Psoas muscle (tissue), 8 donors: ENCODE results near the gene CCDC27. TPM values are rescaled to one million over a fixed set of nuclear protein-coding genes. Genes with fewer than 3 reads are reported as not detected.

Source experiments
- ATAC-seq, 4 donors: fragments of 200-7000 bp; cut with Tn5 transposase; one replicate each; pipeline ENCODE4 v1.9.1; 2020; ENCODE audit warnings: moderate library complexity in 3 of 4, mild to moderate bottlenecking in 2 of 4
- DNase-seq, 2 donors: peaks; one replicate each; pipeline ENCODE4 v3.0.0-alpha.2; 2020
- H3K27ac ChIP-seq: fragments of 200-600 bp; one replicate; pipeline ENCODE4 v1.8.0; 2022
- H3K27me3 ChIP-seq, 3 donors: fragments of 200-600 bp in 1 of 3; one replicate each; pipeline versions ENCODE4 v1.6.1 to v1.8.0; 2013 to 2022; ENCODE audit warnings: low read length in 2 of 3, mild to moderate bottlenecking in 2 of 3, moderate library complexity in 1 of 3; ENCODE audit not compliant: insufficient read depth in 3 of 3
- H3K36me3 ChIP-seq, 2 donors: fragments of 200-600 bp in 1 of 2; one replicate each; pipeline versions ENCODE4 v1.6.1 to v1.8.0; 2013 to 2022; ENCODE audit warnings: low read depth in 1 of 2, mild to moderate bottlenecking in 1 of 2, moderate library complexity in 1 of 2; ENCODE audit not compliant: insufficient read depth in 1 of 2
- H3K4me1 ChIP-seq: fragments of 200-600 bp; one replicate; pipeline ENCODE4 v1.8.0; 2022
- H3K4me3 ChIP-seq: fragments of 200-600 bp; one replicate; pipeline ENCODE4 v1.8.0; 2022; ENCODE audit warnings: mild to moderate bottlenecking
- H3K9me3 ChIP-seq: fragments of 200-600 bp; one replicate; pipeline ENCODE4 v1.8.0; 2022
- WGBS, 3 donors: extraction: QIAGEN DNeasy Blood & Tissue Kit; methylation state at CpG; one replicate each; pipeline versions ENCODE4 v1.1.6 to v1.1.7; 2013; 5-methylcytosine and 5-hydroxymethylcytosine counted together
- intact Hi-C, 2 donors: fragments of 100-400 bp; cut with DNase I; formaldehyde crosslinking; loops; one replicate each; pipeline versions ENCODE4 v1.11.0 to v1.14.2; 2022
- polyA plus RNA-seq, 3 donors: library from polyadenylated mRNA; stranded (reverse); fragments of 200-250 nt; gene quantifications; one replicate each; pipeline ENCODE4 v1.2.3, GENCODE V29; 2013
- total RNA-seq, 4 donors: library from RNA; stranded (reverse); fragmentation: NEBNext Ultra II Directional in 2 of 4; extraction: Animal tissue kit (Norgen Biotek cat#: 25700) in 2 of 4; gene quantifications; one replicate each; pipeline versions ENCODE4 v1.2.1 to v1.2.4, GENCODE V29; 2021 to 2023
- TF ChIP-seq, protein P1 (sequence below): fragments of 200-600 bp; IDR thresholded peaks from one replicate; pipeline ENCODE4 v1.8.0; 2022; ENCODE audit warnings: antibody characterized with exemption
- donor health status: healthy with polysubstance abuse.
- donor health status: DM: no; HTN: no; CAD: no; lungs with moderate emphysema.
- donor health status: Bipolar disorder and iron deficiency.
- donor health status: healthy.
- donor health status: DM: yes; HTN: yes; CAD: no.
- donor health status: DM: no; HTN: no; CAD: no.
- donor health status: DM: no; HTN: no; CAD: no.
- donor health status: DM: yes; HTN: yes; CAD: no.

Gene CCDC27
- total and polyA plus RNA-seq, 7 donors: 0.03 to 0.17 (median 0.10) TPM; not detected in 3

DNA sequence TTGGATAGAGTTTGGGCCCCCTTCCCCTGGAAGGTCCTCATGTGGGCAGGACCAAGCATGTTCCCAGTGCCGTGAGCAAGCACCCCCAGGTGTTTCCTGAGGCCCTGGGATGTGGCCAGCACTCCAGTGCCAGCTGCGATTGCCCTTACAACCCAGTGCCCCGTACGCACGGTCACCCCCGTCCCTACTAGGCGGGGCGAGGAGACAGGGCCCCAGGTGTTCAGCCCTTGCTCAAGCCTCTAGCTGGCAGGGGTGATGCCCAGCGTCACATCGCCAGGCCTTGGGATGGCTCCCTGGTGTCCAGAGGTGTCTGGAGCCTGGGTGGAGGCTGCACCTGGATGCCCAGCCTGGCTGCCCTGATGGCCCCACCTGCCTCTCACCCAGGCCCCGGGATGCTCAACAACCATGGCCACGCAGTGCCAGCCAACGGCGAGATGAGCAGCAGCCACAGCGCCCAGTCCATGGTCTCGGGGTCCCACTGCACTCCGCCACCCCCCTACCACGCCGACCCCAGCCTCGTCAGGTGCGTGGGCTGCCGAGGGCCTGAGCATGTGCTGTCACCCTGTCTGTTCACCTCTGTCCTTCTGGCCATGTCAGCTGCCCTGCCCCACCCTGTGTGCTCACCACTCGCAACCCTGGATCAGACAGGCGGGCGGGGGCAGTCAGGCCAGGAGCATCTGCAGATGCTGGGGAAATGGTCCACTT lies 21.6 kb upstream of the CCDC27 start:
- Histone ChIP-seq H3K4me3 (no peak overlapping the region), H3K27me3 (peaks cover 0 to 22% (median 7%) of the 10 kb centered on the region in 3 donors), H3K9me3 (no peaks in the 10 kb centered on the region), H3K36me3 (peaks cover 0 to 10% of the 10 kb centered on the region in 2 donors), H3K4me1 (peaks cover 5% of the 10 kb centered on the region), H3K27ac (no peak overlapping the region)
- WGBS, 3 donors: 65 to 80% (median 68%) methylated on average over 22 to 25 of the region's 25 CpGs
- DNase-seq (no peak), ATAC-seq (no peak)
- intact Hi-C loops: no loop called here
- TF ChIP-seq, protein P1, sequence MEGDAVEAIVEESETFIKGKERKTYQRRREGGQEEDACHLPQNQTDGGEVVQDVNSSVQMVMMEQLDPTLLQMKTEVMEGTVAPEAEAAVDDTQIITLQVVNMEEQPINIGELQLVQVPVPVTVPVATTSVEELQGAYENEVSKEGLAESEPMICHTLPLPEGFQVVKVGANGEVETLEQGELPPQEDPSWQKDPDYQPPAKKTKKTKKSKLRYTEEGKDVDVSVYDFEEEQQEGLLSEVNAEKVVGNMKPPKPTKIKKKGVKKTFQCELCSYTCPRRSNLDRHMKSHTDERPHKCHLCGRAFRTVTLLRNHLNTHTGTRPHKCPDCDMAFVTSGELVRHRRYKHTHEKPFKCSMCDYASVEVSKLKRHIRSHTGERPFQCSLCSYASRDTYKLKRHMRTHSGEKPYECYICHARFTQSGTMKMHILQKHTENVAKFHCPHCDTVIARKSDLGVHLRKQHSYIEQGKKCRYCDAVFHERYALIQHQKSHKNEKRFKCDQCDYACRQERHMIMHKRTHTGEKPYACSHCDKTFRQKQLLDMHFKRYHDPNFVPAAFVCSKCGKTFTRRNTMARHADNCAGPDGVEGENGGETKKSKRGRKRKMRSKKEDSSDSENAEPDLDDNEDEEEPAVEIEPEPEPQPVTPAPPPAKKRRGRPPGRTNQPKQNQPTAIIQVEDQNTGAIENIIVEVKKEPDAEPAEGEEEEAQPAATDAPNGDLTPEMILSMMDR: no peak

DNA sequence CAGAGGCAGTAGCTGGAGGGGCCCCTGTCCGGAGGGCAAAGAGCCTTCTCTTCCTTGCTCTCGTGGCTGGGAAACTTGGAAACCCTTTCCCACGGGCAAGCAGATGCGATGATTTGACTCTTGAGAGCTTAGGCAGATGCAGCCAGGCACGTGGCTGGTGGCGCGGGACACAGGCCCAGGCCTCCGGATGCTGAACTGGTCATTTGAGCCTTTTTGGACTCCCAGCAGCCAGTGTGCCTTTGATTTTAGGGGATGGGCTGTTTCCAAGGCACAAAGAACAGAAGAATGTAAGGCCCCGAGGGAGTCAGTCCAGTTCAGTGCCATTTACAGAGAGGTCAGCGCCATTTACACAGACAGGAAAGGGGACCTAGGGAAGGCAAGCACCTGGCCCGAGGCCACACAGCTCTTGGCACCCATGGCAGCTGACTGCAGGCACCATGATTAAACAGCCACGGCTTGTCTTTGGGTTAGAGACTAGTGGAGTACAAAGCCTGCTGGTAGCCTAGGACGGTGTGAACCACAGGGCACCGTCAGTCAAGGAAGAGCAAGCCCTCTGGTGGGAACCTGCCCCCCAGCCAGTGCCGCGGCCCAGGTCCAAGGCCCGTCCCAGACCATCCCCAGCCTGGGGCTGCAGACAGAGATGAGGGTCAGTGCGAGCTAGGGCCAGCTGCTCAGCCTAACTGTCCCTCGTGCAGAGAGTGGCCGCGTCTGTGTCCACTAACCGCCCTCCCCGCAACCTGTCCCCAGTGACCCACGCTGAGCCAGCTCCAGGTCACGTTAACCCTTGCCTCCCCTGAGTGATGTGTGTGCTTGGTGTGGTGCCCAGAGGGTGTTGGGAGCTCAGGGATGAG lies 20.4 kb upstream of the CCDC27 start:
- Histone ChIP-seq H3K9me3 (no peaks in the 10 kb centered on the region), H3K4me1 (peaks cover 5% of the 10 kb centered on the region), H3K4me3 (no peak overlapping the region), H3K36me3 (peaks cover 0 to 21% of the 10 kb centered on the region in 2 donors), H3K27ac (no peak overlapping the region), H3K27me3 (peaks cover 0 to 22% (median 4%) of the 10 kb centered on the region in 3 donors)
- TF ChIP-seq, protein P1: no peak
- 18 to 20% (median 19%) methylated on average over 25 of the region's 25 CpGs for WGBS, 3 donors
- intact Hi-C loops: no loop called here
- ATAC-seq: peak; percentile 13 to 64 (median 53)
- peak in 1 of 2 donors; percentile 39 for DNase-seq

DNA sequence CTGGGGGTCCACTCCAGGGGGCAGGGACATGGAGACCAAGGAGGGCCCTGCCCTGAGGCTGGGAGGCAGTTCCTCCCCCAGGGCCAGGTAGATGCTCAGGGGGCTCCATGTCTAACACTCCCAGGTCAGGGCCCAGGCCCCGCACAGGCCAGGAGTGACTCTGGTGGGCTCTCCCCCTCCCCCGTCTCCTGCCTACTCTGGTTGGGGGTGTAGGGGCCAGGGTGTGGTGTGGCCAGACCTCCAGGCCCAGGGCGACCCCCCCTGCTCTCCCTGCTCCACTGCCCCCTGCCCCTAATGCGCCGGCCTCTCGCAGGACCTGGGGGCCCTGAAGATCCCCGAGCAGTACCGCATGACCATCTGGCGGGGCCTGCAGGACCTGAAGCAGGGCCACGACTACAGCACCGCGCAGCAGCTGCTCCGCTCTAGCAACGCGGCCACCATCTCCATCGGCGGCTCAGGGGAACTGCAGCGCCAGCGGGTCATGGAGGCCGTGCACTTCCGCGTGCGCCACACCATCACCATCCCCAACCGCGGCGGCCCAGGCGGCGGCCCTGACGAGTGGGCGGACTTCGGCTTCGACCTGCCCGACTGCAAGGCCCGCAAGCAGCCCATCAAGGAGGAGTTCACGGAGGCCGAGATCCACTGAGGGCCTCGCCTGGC lies 19.7 kb upstream of the CCDC27 start:
- Histone ChIP-seq H3K27ac (no peak overlapping the region), H3K4me1 (peaks cover 5% of the 10 kb centered on the region), H3K27me3 (peaks cover 0 to 22% (median 0%) of the 10 kb centered on the region in 3 donors), H3K9me3 (no peaks in the 10 kb centered on the region), H3K36me3 (peaks cover 0 to 28% of the 10 kb centered on the region in 2 donors), H3K4me3 (no peak overlapping the region)
- TF ChIP-seq, protein P1: no peak
- 54 to 67% (median 66%) methylated on average over 27 to 37 of the region's 37 CpGs for WGBS, 3 donors
- intact Hi-C loops: no loop called here
- ATAC-seq (peak in 1 of 4 donors; percentile 11), DNase-seq (peak in 1 of 2 donors; percentile 51)

DNA sequence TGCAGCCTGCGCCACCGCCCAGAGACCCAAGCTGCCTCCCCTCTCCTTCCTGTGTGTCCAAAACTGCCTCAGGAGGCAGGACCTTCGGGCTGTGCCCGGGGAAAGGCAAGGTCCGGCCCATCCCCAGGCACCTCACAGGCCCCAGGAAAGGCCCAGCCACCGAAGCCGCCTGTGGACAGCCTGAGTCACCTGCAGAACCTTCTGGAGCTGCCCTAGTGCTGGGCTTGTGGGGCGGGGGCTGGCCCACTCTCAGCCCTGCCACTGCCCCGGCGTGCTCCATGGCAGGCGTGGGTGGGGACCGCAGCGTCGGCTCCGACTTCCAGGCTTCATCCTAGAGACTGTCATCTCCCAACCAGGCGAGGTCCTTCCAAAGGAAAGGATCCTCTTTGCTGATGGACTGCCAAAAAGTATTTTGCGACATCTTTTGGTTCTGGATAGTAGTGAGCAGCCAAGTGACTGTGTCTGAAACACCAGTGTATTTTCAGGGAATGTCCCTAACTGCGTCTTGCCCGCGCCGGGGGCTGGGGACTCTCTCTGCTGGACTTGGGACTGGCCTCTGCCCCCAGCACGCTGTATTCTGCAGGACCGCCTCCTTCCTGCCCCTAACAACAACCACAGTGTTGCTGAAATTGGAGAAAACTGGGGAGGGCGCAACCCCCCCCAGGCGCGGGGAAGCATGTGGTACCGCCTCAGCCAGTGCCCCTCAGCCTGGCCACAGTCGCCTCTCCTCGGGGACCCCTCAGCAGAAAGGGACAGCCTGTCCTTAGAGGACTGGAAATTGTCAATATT lies 19.0 kb upstream of the CCDC27 start:
- TF ChIP-seq, protein P1: no peak
- intact Hi-C loops: no loop called here
- no peak for ATAC-seq
- peaks cover 0 to 35% of the 10 kb centered on the region in 2 donors for H3K36me3 ChIP-seq
- H3K27me3 ChIP-seq: peaks cover 0 to 20% (median 0%) of the 10 kb centered on the region in 3 donors
- no peaks in the 10 kb centered on the region for H3K9me3 ChIP-seq
- H3K27ac ChIP-seq: no peak overlapping the region
- WGBS, 3 donors: 79 to 83% (median 81%) methylated on average over 28 to 29 of the region's 29 CpGs
- H3K4me1 ChIP-seq: peaks cover 5% of the 10 kb centered on the region
- peak in 1 of 2 donors; percentile 46 for DNase-seq
- H3K4me3 ChIP-seq: no peak overlapping the region
